Measurements from ENCODE around the gene TNS3. TPM values are rescaled to one million over a fixed set of nuclear protein-coding genes. Genes with fewer than 3 reads are reported as not detected.

TNS3 gene
- total RNA-seq, 4 donors from 2014 or later = 6.6 to 16.0 (median 9.6) TPM

DNA sequence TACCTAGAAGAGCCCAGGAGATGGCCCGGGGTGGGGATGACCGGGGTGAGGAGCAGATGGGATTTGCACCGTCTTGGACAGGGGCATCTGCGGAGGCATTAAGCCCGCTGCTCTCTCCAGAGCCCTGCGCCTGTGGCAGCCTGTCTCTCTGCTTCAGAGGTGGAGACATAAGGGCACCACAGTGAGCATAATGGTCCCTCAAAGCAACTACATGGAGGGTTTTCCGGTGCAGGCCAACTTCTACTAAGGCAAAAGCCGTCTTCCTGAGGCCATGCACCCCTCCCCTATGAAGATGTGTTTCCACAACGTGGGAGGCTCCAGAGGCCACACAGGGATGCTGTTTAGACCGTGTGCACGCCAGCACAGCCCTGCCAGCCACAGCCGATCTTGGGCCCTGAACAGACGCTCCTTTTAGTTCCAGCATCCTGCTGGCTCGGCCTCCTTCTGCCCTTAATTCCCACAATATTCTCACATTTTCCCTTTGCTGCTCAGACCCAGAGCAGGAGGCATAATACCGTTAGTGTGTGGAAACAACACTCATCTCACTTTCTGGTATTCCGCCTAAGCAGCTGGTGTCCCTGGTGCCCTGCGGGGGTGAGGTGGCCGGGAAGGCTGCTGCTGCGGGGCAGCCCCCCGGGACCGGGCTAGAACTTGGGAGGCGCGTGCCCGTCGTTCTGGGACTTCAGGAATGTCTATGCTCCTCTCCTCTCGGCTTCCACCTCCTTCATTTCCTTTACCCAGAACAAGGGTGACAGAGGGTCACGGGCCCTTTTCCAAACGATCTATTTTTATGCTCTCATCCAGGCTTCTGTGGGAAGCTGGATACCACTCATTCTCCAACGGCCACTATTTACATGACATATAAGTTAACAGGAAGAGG is 266.9 kb downstream of the TNS3 start:
- H3K9me3 ChIP-seq = no peaks in the 10 kb centered on the region
- DNase-seq = no peak
- no peaks in the 10 kb centered on the region for H3K27me3 ChIP-seq
- no peak overlapping the region for H3K4me3 ChIP-seq
- 55 to 70% methylated on average over 21 to 29 of the region's 29 CpGs for WGBS, 2 donors
- intact Hi-C loops (cut with DNase I) = no loop called here
- peaks cover 0 to 11% (median 0%) of the 10 kb centered on the region in 3 donors for H3K36me3 ChIP-seq
- H3K4me1 ChIP-seq = peaks cover 0 to 5% (median 2%) of the 10 kb centered on the region in 3 donors
- TF ChIP-seq POLR2A (IDR thresholded peaks at IDR 0.05) (no peak), CTCF (IDR thresholded peaks at IDR 0.05) (no peak)
- peak overlapping the region in 2 of 4 donors; percentile 29 to 30 for H3K27ac ChIP-seq

- intact Hi-C loops (cut with DNase I) = no loop called here
- H3K4me1 ChIP-seq = peaks cover 0 to 8% (median 3%) of the 10 kb centered on the region in 3 donors
- H3K36me3 ChIP-seq = peaks cover 0 to 3% (median 0%) of the 10 kb centered on the region in 3 donors
- no peak for TF ChIP-seq CTCF (IDR thresholded peaks at IDR 0.05)
- no peak for TF ChIP-seq POLR2A (IDR thresholded peaks at IDR 0.05)
- 46 to 91% methylated on average over 2 to 8 of the region's 8 CpGs for WGBS, 2 donors
- no peak overlapping the region for H3K4me3 ChIP-seq
- no peak overlapping the region for H3K27ac ChIP-seq
- H3K27me3 ChIP-seq = no peaks in the 10 kb centered on the region
- no peak for DNase-seq
- no peaks in the 10 kb centered on the region for H3K9me3 ChIP-seq
Measured at GRCh38 chr7:47314248-47314647, 267.7 kb downstream of the TNS3 start.

- no peak for DNase-seq
- TF ChIP-seq POLR2A (IDR thresholded peaks at IDR 0.05) (no peak), CTCF (IDR thresholded peaks at IDR 0.05) (no peak)
- H3K27me3 ChIP-seq = no peaks in the 10 kb centered on the region
- no peaks in the 10 kb centered on the region for H3K9me3 ChIP-seq
- H3K4me3 ChIP-seq = no peak overlapping the region
- peaks cover 0 to 8% (median 3%) of the 10 kb centered on the region in 3 donors for H3K4me1 ChIP-seq
- H3K27ac ChIP-seq = no peak overlapping the region
- intact Hi-C loops (cut with DNase I) = no loop called here
- H3K36me3 ChIP-seq = peaks cover 0 to 4% (median 0%) of the 10 kb centered on the region in 3 donors
- WGBS, 2 donors = 44 to 50% methylated on average over 2 of the region's 4 CpGs
Measured at GRCh38 chr7:47313564-47313963, 268.3 kb downstream of the TNS3 start.

GRCh38 chr7:47311891-47312290 is 270.0 kb downstream of the TNS3 start:
- DNase-seq = no peak
- no peaks in the 10 kb centered on the region for H3K27me3 ChIP-seq
- TF ChIP-seq POLR2A (IDR thresholded peaks at IDR 0.05) (no peak), CTCF (IDR thresholded peaks at IDR 0.05) (no peak)
- no peaks in the 10 kb centered on the region for H3K9me3 ChIP-seq
- intact Hi-C loops (cut with DNase I) = no loop called here
- H3K27ac ChIP-seq = no peak overlapping the region
- no peak overlapping the region for H3K4me3 ChIP-seq
- peaks cover 0 to 4% (median 0%) of the 10 kb centered on the region in 3 donors for H3K36me3 ChIP-seq
- 93 to 97% methylated on average over 4 of the region's 4 CpGs for WGBS, 2 donors
- peaks cover 0 to 8% (median 3%) of the 10 kb centered on the region in 3 donors for H3K4me1 ChIP-seq

- intact Hi-C loops (cut with DNase I) = no loop called here
- H3K36me3 ChIP-seq = peaks cover 0 to 4% (median 0%) of the 10 kb centered on the region in 3 donors
- TF ChIP-seq CTCF (IDR thresholded peaks at IDR 0.05) (no peak), POLR2A (IDR thresholded peaks at IDR 0.05) (no peak)
Measured at GRCh38 chr7:47310020-47310419, 271.9 kb downstream of the TNS3 start.

More at GRCh38 chr7:47310020-47310419, 271.9 kb downstream of the TNS3 start:
- Histone ChIP-seq H3K9me3 (no peaks in the 10 kb centered on the region), H3K4me3 (no peak overlapping the region), H3K27ac (no peak overlapping the region), H3K27me3 (no peaks in the 10 kb centered on the region), H3K4me1 (peaks cover 0 to 4% (median 3%) of the 10 kb centered on the region in 3 donors)
- 27 to 44% methylated on average over 2 of the region's 2 CpGs for WGBS, 2 donors
- DNase-seq = no peak
